ENCODE data around the gene LAMA2. TPM values are rescaled to one million over a fixed set of nuclear protein-coding genes. Genes with fewer than 3 reads are reported as not detected.

LAMA2 gene
- total RNA-seq, 1 experiment from 2014 or later = 0.02 TPM

DNA sequence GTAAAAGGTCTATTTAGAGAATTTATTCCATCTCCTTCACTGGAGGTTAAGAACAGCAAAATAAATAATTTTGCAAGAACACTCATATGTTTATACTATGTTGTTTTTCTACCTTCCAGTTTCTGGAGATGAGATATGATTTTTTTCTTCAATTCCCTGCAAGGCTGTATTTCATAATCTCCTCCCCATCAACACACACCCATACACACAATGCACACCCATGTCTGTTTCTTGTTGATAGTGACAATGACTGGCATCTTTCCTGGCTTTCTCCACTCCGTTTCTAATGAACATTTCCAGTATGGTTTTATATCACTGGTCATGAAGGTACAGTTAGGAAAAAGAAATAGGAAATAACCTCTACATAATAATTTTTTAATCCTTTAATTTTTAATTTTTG, 624.9 kb downstream of the LAMA2 start:
- H3K36me3 ChIP-seq (ENCODE audit: control insufficient read depth, insufficient read depth, low read length) = no peaks in the 10 kb centered on the region
- CTCF ChIA-PET = no interaction called here
- Mint-ChIP-seq H3K9me3 (ENCODE audit: unreplicated experiment) (no peaks in the 10 kb centered on the region), H3K4me3 (ENCODE audit: unreplicated experiment) (no peak overlapping the region), H3K27me3 (ENCODE audit: insufficient read depth, unreplicated experiment) (no peaks in the 10 kb centered on the region), H3K36me3 (ENCODE audit: insufficient read depth, unreplicated experiment) (no peaks in the 10 kb centered on the region), H3K27ac (ENCODE audit: unreplicated experiment) (no peak overlapping the region), H3K4me1 (ENCODE audit: low read depth, unreplicated experiment) (peaks cover 24% of the 10 kb centered on the region)
- DNase-seq = no peak
- TF ChIP-seq, protein P1, sequence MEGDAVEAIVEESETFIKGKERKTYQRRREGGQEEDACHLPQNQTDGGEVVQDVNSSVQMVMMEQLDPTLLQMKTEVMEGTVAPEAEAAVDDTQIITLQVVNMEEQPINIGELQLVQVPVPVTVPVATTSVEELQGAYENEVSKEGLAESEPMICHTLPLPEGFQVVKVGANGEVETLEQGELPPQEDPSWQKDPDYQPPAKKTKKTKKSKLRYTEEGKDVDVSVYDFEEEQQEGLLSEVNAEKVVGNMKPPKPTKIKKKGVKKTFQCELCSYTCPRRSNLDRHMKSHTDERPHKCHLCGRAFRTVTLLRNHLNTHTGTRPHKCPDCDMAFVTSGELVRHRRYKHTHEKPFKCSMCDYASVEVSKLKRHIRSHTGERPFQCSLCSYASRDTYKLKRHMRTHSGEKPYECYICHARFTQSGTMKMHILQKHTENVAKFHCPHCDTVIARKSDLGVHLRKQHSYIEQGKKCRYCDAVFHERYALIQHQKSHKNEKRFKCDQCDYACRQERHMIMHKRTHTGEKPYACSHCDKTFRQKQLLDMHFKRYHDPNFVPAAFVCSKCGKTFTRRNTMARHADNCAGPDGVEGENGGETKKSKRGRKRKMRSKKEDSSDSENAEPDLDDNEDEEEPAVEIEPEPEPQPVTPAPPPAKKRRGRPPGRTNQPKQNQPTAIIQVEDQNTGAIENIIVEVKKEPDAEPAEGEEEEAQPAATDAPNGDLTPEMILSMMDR (IDR thresholded peaks at IDR 0.05; ENCODE audit: insufficient read depth in 1 of 2, low read depth in 1 of 2, low read length in 1 of 2, severe bottlenecking in 1 of 2, unreplicated experiment in 1 of 2) = no peak
- BruUV-seq (replicated peaks) = no TSS peak
- POLR2A ChIA-PET = no interaction called here
- H3K9me3 ChIP-seq = no peaks in the 10 kb centered on the region
- H3K27me3 ChIP-seq (replicated peaks; ENCODE audit: control insufficient read depth, insufficient read depth, low read length) = no peaks in the 10 kb centered on the region
- intact Hi-C loops (cut with micrococcal nuclease; ENCODE audit: unreplicated experiment) = loop anchor here (1.0 to 10.0 kb wide), 2 partner anchors 37 to 157 kb away; no protein-coding TSS in a partner anchor
- H3K4me1 ChIP-seq = peaks cover 18% of the 10 kb centered on the region; the same call in 1 of the 2 replicates
- no peak overlapping the region for H3K4me3 ChIP-seq (ENCODE audit: low read depth, low read length)

DNA sequence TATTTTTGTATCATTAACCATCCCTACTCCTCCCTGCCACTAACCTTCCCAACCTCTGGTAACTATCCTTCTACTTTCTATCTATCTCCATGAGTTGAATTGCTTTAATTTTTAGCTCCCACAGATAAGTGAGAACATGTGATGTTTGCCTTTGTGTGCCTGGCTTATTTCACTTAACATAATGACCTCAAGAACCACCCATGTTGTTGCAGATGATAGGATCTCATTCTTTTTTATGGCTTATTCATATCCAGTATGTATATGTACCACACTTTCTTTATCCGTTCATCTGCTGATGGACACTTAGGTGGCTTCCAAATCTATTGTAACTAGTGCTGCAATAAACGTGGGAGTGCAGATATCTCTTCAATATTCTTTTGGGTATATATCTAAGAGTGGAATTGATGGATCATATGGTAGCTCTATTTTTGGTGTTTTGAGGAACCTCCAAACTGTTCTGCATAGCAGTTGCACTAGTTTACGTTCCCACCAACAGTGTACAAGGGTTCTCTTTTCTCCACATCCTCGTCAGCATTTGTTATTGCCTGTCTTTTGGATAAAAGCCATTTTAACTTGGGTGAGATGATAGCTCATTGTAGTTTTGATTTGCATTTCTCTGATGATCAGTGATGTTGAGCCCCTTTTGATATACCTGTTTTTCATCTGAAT, 625.7 kb downstream of the LAMA2 start:
- peaks cover 24% of the 10 kb centered on the region for H3K4me1 Mint-ChIP-seq (ENCODE audit: low read depth, unreplicated experiment)
- TF ChIP-seq, protein P1 (IDR thresholded peaks at IDR 0.05; ENCODE audit: insufficient read depth in 1 of 2, low read depth in 1 of 2, low read length in 1 of 2, severe bottlenecking in 1 of 2, unreplicated experiment in 1 of 2) = no peak
- Histone ChIP-seq H3K36me3 (ENCODE audit: control insufficient read depth, insufficient read depth, low read length) (no peaks in the 10 kb centered on the region), H3K9me3 (no peaks in the 10 kb centered on the region), H3K4me3 (ENCODE audit: low read depth, low read length) (no peak overlapping the region), H3K27me3 (replicated peaks; ENCODE audit: control insufficient read depth, insufficient read depth, low read length) (no peaks in the 10 kb centered on the region), H3K4me1 (peaks cover 18% of the 10 kb centered on the region; the same call in 1 of the 2 replicates)
- no peak overlapping the region for H3K4me3 Mint-ChIP-seq (ENCODE audit: unreplicated experiment)
- CTCF ChIA-PET = interaction anchor here (0.7 kb wide), 1 partner anchor 163 kb away, joined by 4 read pairs; no protein-coding TSS in a partner anchor
- H3K27ac Mint-ChIP-seq (ENCODE audit: unreplicated experiment) = no peak overlapping the region
- H3K27me3 Mint-ChIP-seq (ENCODE audit: insufficient read depth, unreplicated experiment) = no peaks in the 10 kb centered on the region
- BruUV-seq (replicated peaks) = no TSS peak
- intact Hi-C loops (cut with micrococcal nuclease; ENCODE audit: unreplicated experiment) = loop anchor here (10.0 kb wide), 1 partner anchor 156 kb away; no protein-coding TSS in a partner anchor
- no peaks in the 10 kb centered on the region for H3K36me3 Mint-ChIP-seq (ENCODE audit: insufficient read depth, unreplicated experiment)
- no peak for DNase-seq
- H3K9me3 Mint-ChIP-seq (ENCODE audit: unreplicated experiment) = no peaks in the 10 kb centered on the region
- POLR2A ChIA-PET = no interaction called here

DNA sequence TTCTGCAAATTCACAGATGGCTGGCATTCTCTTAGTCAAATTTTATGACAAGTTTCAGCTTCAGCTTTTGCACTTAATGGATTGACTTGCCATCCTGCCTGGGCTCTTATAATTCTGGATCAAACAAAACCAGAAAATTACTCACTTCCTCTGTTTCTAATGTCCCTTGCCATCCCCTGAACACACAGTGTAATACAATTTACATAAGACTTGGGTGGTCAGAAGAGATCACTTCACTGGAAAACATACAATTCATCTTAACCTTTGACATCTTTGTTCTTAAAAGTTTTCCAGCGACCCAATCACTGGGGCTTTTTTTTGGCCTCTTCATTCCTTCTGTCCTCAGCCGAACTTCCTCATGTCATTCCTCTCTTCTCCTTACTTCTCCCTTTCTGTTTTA, 628.0 kb downstream of the LAMA2 start:
- H3K36me3 ChIP-seq (ENCODE audit: control insufficient read depth, insufficient read depth, low read length) = no peaks in the 10 kb centered on the region
- H3K4me1 ChIP-seq = peaks cover 18% of the 10 kb centered on the region; the same call in 1 of the 2 replicates
- no TSS peak for BruUV-seq (replicated peaks)
- Mint-ChIP-seq H3K4me1 (ENCODE audit: low read depth, unreplicated experiment) (peaks cover 24% of the 10 kb centered on the region), H3K4me3 (ENCODE audit: unreplicated experiment) (no peak overlapping the region), H3K36me3 (ENCODE audit: insufficient read depth, unreplicated experiment) (no peaks in the 10 kb centered on the region), H3K27ac (ENCODE audit: unreplicated experiment) (no peak overlapping the region), H3K27me3 (ENCODE audit: insufficient read depth, unreplicated experiment) (no peaks in the 10 kb centered on the region), H3K9me3 (ENCODE audit: unreplicated experiment) (no peaks in the 10 kb centered on the region)
- H3K27me3 ChIP-seq (replicated peaks; ENCODE audit: control insufficient read depth, insufficient read depth, low read length) = no peaks in the 10 kb centered on the region
- ChIA-PET CTCF (no interaction called here), POLR2A (no interaction called here)
- intact Hi-C loops (cut with micrococcal nuclease; ENCODE audit: unreplicated experiment) = no loop called here
- no peak overlapping the region for H3K4me3 ChIP-seq (ENCODE audit: low read depth, low read length)
- H3K9me3 ChIP-seq = no peaks in the 10 kb centered on the region
- TF ChIP-seq, protein P1 (IDR thresholded peaks at IDR 0.05; ENCODE audit: insufficient read depth in 1 of 2, low read depth in 1 of 2, low read length in 1 of 2, severe bottlenecking in 1 of 2, unreplicated experiment in 1 of 2) = no peak
- DNase-seq = no peak
